Stimulated activated memory B cell treated with anti-CD40 and anti-IgM and Interleukin-4, amounts not matched to agents 10 μg/mL and 1 μg/mL and 100 μg/mL, for 72 hours (primary cell): ENCODE results near the gene CLCN2.

Experiments used
- ATAC-seq: fragments of 150-1000 bp; cut with Tn5 transposase; 2 replicates; pipeline ENCODE4 v1.10.0; 2021
- H3K27ac Mint-ChIP-seq: one replicate; pipeline ENCODE4 v1.8.0; 2022; ENCODE audit warnings: mild to moderate bottlenecking, mixed read lengths
- H3K27me3 Mint-ChIP-seq: one replicate; pipeline ENCODE4 v1.8.0; 2022; ENCODE audit warnings: mixed read lengths
- H3K36me3 Mint-ChIP-seq: one replicate; pipeline ENCODE4 v1.8.0; 2022; ENCODE audit warnings: mixed read lengths
- H3K4me1 Mint-ChIP-seq: one replicate; pipeline ENCODE4 v1.8.0; 2022; ENCODE audit warnings: mixed read lengths
- H3K4me3 Mint-ChIP-seq: one replicate; pipeline ENCODE4 v1.8.0; 2022; ENCODE audit warnings: mild to moderate bottlenecking, moderate library complexity, mixed read lengths
- H3K9me3 Mint-ChIP-seq: one replicate; pipeline ENCODE4 v1.8.0; 2022; ENCODE audit warnings: mixed read lengths

CLCN2 gene

GRCh38 chr3:184314700-184315542 is 46.5 kb downstream of the CLCN2 start:
- H3K4me3 Mint-ChIP-seq = peak overlapping the region; percentile 81
- peak overlapping the region; percentile 36 for H3K27ac Mint-ChIP-seq
- no peaks in the 10 kb centered on the region for H3K27me3 Mint-ChIP-seq
- H3K4me1 Mint-ChIP-seq = peaks cover 40% of the 10 kb centered on the region
- ATAC-seq = peak; percentile 59
- H3K9me3 Mint-ChIP-seq = no peaks in the 10 kb centered on the region
- H3K36me3 Mint-ChIP-seq = peaks cover 32% of the 10 kb centered on the region

- no peaks in the 10 kb centered on the region for H3K27me3 Mint-ChIP-seq
- peak within 1 kb of the TSS; percentile 81 for H3K4me3 Mint-ChIP-seq
- peaks cover 31% of the 10 kb centered on the region for H3K36me3 Mint-ChIP-seq
- peaks cover 34% of the 10 kb centered on the region for H3K4me1 Mint-ChIP-seq
- H3K27ac Mint-ChIP-seq = peak within 1 kb of the TSS; percentile 36
- ATAC-seq = peak; percentile 94
- H3K9me3 Mint-ChIP-seq = no peaks in the 10 kb centered on the region
Observed at GRCh38 chr3:184314363-184314699, 47.1 kb downstream of the CLCN2 start, which contains the start of gene EIF4G1. Gene EIF4G1 (plus strand): TSS chr3:184314606. CDS start chr3:184315797, 1,191 bp downstream.

- Mint-ChIP-seq H3K27me3 (no peaks in the 10 kb centered on the region), H3K9me3 (no peaks in the 10 kb centered on the region), H3K27ac (no peak overlapping the region), H3K4me1 (peaks cover 13% of the 10 kb centered on the region), H3K36me3 (peaks cover 39% of the 10 kb centered on the region), H3K4me3 (no peak overlapping the region)
- ATAC-seq = no peak
Observed at GRCh38 chr3:184311633-184312032, 49.8 kb downstream of the CLCN2 start.

GRCh38 chr3:184308744-184309143 is 52.7 kb downstream of the CLCN2 start:
- H3K4me3 Mint-ChIP-seq = no peak overlapping the region
- no peak overlapping the region for H3K27ac Mint-ChIP-seq
- H3K36me3 Mint-ChIP-seq = peaks cover 53% of the 10 kb centered on the region
- no peaks in the 10 kb centered on the region for H3K9me3 Mint-ChIP-seq
- H3K27me3 Mint-ChIP-seq = no peaks in the 10 kb centered on the region
- ATAC-seq = no peak
- H3K4me1 Mint-ChIP-seq = no peaks in the 10 kb centered on the region

- Mint-ChIP-seq H3K4me1 (no peaks in the 10 kb centered on the region), H3K4me3 (no peak overlapping the region), H3K36me3 (peaks cover 61% of the 10 kb centered on the region), H3K9me3 (no peaks in the 10 kb centered on the region), H3K27me3 (no peaks in the 10 kb centered on the region), H3K27ac (no peak overlapping the region)
- no peak for ATAC-seq
Observed at GRCh38 chr3:184307915-184308314, 53.5 kb downstream of the CLCN2 start.

GRCh38 chr3:184306341-184306972 is 54.9 kb downstream of the CLCN2 start:
- peaks cover 73% of the 10 kb centered on the region for H3K36me3 Mint-ChIP-seq
- peaks cover 3% of the 10 kb centered on the region for H3K4me1 Mint-ChIP-seq
- no peaks in the 10 kb centered on the region for H3K27me3 Mint-ChIP-seq
- no peak overlapping the region for H3K4me3 Mint-ChIP-seq
- H3K27ac Mint-ChIP-seq = no peak overlapping the region
- no peak for ATAC-seq
- H3K9me3 Mint-ChIP-seq = no peaks in the 10 kb centered on the region

- Mint-ChIP-seq H3K27ac (no peak overlapping the region), H3K4me1 (peaks cover 5% of the 10 kb centered on the region), H3K36me3 (peaks cover 75% of the 10 kb centered on the region), H3K27me3 (no peaks in the 10 kb centered on the region), H3K9me3 (no peaks in the 10 kb centered on the region), H3K4me3 (no peak overlapping the region)
- ATAC-seq = no peak
Observed at GRCh38 chr3:184305577-184305976, 55.8 kb downstream of the CLCN2 start.

GRCh38 chr3:184300378-184300720 is 61.1 kb downstream of the CLCN2 start:
- Mint-ChIP-seq H3K4me3 (peak overlapping the region; percentile 94), H3K4me1 (peaks cover 17% of the 10 kb centered on the region), H3K36me3 (peaks cover 29% of the 10 kb centered on the region), H3K9me3 (no peaks in the 10 kb centered on the region), H3K27ac (no peak overlapping the region), H3K27me3 (no peaks in the 10 kb centered on the region)
- ATAC-seq = no peak

- Mint-ChIP-seq H3K27ac (peak overlapping the region; percentile 78), H3K27me3 (no peaks in the 10 kb centered on the region), H3K9me3 (no peaks in the 10 kb centered on the region), H3K4me1 (peaks cover 17% of the 10 kb centered on the region), H3K36me3 (peaks cover 29% of the 10 kb centered on the region), H3K4me3 (peak overlapping the region; percentile 94)
- no peak for ATAC-seq
Observed at GRCh38 chr3:184299488-184300377, 61.7 kb downstream of the CLCN2 start.

- Mint-ChIP-seq H3K36me3 (peaks cover 24% of the 10 kb centered on the region), H3K4me1 (peaks cover 17% of the 10 kb centered on the region), H3K27me3 (no peaks in the 10 kb centered on the region), H3K27ac (peak within 1 kb of the TSS; percentile 78), H3K9me3 (no peaks in the 10 kb centered on the region), H3K4me3 (peak within 1 kb of the TSS; percentile 94)
- ATAC-seq = peak; percentile 98
Observed at GRCh38 chr3:184298759-184299487, 62.5 kb downstream of the CLCN2 start, which contains the start of gene PSMD2. Gene PSMD2 (plus strand): TSS chr3:184299241. CDS start chr3:184299267, 26 bp downstream.

GRCh38 chr3:184296616-184297015 is 64.8 kb downstream of the CLCN2 start:
- peaks cover 3% of the 10 kb centered on the region for H3K36me3 Mint-ChIP-seq
- H3K4me3 Mint-ChIP-seq = peak overlapping the region; percentile 36

More at GRCh38 chr3:184296616-184297015, 64.8 kb downstream of the CLCN2 start:
- ATAC-seq = no peak
- H3K9me3 Mint-ChIP-seq = no peaks in the 10 kb centered on the region
- peaks cover 16% of the 10 kb centered on the region for H3K4me1 Mint-ChIP-seq
- peaks cover 8% of the 10 kb centered on the region for H3K27me3 Mint-ChIP-seq
- H3K27ac Mint-ChIP-seq = no peak overlapping the region
